HG03280 (cell line): ENCODE results near the gene UBE2D2.
"Not testable (repeated sequence)": the region's sequence is repeated elsewhere in the genome, so short reads cannot be mapped to it uniquely, and the experiment has no call there.

Source experiments
- ATAC-seq: cut with Tn5 transposase; IDR thresholded peaks from one replicate; pipeline ENCODE4 v1.9.1; 2021; ENCODE audit warnings: mild to moderate bottlenecking, moderate library complexity; ENCODE audit not compliant: unreplicated experiment

The UBE2D2 gene

DNA sequence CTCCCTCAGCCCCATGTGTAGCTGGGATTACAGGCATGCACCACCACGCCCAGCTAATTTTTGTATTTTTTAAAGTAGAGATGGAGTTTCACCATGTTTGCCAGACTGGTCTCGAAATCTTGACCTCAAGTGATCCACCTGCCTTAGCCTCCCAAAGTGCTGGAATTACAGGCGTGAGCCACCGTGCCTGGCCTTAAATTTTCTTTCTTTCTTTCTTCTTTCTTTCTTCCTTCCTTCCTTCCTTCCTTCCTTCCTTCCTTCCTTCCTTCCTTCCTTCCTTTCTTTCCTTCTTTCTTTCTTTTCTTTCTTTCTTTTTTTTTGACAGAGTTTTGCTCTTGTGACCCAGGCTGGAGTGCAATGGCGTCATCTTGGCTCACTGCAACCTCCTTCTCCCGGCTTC is 14.5 kb upstream of the UBE2D2 start:
- ATAC-seq: not testable (repeated sequence)

DNA sequence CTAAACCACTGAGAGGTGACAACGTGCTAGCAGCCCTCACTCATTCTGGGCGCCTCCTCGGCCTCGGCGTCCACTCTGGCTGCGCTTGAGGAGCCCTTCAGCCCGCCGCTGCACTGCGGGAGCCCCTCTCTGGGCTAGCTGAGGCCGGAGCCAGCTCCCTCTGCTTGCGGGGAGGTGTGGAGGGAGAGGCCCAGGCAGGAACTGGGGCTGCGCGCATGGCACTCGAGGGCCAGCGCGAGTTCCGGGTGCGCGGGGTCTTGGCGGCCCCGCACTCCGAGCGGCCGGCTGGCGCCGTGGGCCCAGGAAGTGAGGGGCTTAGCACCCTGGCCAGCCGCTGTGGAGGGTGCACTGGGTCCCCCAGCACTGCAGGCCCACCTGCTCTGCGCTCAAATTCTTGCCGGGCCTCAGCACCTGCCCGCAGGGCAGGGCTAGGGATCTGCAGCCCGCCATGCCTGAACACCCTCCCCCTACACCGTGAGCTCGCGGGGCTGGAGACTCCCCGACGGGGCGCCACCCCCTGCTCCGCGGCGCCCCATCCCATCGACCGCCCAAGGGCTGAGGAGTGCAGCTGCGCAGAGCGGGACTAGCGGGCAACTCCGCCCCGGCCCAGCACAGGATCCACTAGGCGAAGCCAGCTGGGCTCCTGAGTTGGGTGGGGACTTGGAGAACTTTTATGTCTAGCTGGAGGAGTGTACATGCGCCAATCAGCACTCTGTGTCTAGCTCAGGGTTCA is 11.8 kb upstream of the UBE2D2 start:
- no peak for ATAC-seq

DNA sequence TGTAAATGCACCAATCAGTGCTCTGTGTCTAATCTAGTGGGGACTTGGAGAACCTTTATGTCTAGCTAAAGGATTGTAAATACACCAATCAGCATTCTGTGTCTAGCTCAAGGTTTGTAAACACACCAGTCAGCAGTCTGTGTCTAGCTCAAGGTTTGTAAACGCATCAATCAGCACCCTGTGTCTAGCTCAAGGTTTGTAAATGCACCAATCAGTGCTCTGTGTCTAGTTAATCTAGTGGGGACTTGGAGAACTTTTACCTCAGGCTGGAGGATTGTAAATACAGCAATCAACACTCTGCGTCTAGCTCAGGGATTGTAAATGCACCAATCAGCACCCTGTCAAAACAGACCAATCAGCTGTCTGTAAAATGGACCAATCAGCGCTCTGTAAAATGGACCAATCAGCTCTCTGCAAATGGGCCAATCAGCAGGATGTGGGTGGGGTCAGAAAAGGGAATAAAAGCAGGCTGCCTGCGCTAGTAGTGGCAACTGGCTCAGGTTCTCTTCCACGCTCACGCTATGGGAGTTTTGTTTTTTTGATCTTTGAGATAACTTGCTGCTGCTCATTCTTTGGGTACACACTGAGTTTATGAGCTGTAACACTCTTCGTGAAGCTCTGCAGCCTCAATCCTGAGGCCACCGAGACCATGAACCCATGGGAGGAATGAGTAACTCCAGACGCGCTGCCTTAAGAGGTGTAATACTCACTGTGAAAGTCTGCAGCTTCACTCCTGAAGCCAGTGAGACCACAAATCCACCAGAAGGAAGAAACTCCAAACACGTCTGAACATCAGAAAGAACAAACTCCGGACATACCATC is 10.9 kb upstream of the UBE2D2 start:
- not testable (repeated sequence) for ATAC-seq

DNA sequence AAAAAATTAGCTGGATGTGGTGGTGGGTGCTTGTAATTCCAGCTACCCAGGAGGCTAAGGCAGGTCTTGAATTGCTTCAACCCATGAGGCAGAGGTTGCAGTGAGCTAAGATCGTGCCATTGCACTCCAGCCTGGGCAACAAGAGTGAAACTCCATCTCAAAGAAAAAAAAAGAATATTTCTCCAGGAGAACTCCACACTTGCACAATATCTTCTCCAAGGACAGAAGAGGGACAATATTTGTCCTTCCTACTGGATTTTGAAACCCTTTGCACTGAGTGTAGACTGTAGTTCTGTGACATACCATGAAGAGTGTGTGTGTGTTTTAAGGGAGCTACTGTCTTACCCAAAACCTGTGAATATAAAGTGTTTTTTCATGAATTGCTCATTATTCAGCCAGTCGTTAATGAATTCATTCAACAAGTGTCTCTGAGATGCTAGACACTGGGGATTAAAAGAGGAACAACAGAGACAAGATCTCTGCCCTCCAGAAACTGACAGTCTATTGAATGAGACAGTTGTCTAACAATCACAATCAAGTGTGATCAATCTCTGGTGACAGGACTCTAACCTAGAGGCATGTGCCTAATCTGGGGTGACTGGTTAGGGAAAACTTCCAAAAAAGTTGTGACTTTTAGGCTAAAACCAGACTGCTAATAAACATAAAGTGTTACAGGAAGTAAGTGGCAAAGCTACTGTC is 9.8 kb upstream of the UBE2D2 start:
- ATAC-seq: no peak

DNA sequence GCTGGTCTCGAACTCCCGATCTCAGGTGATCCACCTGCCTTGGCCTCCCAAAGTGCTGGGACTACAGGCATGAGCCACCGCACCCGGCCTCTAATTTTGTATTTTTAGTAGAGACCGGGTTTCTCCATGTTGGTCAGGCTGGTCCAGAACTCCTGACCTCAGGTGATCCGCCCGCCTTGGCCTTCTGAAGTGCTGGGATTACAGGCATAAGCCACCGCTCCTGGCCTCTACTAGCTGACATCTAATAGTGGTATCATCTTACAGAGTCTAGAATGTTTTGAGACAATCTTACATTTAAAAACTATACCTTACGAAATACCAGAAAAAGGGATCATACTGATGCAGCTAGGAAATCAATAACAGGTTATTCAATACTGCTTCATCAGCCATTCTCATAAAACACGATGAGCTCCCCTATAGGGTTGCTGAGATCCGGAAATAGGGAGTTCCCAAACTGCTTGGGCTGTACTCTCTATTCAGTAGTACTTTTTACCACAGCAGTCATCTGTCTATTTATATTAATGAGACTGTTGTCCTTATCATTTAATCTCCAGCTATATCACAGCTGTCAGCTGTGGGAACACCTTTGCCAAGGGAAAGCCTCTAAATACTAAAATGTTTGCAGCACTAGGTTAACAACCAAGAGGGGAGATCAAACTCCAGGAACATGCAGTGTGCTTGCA is 8.1 kb upstream of the UBE2D2 start:
- ATAC-seq: no peak

DNA sequence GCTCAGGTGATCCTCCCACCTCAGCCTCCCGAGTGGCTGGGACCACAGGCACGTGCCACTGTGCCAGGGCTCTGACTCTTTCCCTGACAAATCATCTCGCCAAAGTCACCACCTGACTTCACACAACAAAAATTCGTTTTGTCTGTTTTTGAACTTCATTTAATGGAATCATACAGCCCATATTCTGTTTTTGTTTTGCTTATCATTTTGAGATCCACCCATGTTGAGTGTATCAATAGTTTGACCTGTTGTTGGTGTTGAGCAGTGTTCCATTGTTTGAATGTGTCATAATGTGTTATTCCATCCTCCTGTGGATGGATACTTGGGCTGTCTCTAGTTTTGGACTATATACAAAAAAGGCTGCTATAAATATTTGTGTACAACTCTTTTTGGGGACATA is 6.9 kb upstream of the UBE2D2 start:
- no peak for ATAC-seq

DNA sequence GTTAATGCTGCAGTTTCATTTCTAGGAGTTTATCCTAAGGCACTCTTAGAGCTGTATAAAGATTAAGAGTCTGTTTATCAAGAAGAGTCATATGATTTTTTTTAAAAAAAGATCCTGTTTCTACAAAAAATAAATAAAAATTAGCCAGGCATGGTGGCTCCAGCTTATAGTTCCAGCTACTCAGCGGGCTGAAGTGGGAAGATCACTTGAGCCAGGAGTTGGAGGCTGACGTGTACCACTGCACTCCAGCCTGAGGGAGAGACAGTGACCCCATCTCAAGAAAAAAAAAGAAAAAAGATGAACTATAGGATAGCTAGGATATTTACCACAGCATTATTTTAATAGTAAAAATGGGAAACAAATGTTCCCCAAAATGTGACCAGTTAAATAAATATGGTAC is 3.3 kb upstream of the UBE2D2 start:
- ATAC-seq: no peak

DNA sequence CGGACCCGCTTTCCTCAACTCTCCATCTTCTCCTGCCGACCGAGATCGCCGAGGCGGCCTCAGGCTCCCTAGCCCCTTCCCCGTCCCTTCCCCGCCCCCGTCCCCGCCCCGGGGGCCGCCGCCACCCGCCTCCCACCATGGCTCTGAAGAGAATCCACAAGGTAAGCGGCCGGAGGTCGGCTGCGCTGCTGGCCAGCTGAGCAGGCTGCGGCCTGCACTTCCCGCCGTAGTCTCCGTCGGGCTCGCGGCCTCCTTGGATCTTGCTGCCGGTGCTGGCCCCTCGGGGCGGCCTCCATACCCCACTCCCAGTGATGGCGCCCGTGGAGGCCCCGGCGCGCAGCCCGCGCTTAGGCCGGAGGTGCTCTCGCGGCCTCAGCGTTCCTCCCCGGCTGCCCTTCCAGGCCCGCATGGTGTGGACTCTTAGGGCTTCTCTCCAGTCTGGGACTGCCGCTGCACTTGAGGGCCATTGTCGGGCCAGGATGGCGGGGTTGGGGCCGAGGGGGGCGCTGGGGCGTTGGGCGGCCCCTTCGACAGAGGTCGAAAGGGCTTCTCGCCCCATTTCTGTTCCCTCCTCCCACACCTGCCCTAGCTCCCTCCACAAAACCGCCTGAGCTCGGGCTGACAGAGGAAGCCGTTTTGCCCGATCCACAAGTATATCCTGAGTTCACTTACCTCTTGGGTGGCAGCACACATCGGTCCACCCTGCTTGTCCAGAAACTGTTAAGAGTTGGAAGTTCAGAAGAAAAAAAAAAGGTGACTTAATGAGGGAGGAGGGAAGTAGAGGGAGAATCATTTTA is 714 bp downstream of the UBE2D2 start:
- peak; percentile 20 for ATAC-seq

DNA sequence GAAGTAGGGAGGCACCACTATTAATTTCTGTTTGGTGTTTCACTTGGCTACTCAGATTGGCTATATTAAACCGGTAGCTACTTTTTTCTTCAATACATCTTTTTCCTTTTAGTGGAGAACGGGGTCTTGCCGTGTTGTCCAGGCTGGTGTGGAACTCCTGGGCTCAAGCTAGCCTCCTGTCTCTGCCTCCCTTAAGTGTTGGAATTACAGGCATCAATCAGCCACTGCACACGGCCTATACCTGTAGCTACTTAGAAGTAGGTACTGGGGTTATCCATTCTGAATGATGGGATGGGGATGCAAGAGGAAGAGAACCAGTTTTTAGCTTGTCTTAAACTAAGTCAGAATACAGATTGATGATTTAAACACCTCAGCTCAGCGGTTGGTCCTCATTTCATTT is 1.7 kb downstream of the UBE2D2 start:
- ATAC-seq: no peak

DNA sequence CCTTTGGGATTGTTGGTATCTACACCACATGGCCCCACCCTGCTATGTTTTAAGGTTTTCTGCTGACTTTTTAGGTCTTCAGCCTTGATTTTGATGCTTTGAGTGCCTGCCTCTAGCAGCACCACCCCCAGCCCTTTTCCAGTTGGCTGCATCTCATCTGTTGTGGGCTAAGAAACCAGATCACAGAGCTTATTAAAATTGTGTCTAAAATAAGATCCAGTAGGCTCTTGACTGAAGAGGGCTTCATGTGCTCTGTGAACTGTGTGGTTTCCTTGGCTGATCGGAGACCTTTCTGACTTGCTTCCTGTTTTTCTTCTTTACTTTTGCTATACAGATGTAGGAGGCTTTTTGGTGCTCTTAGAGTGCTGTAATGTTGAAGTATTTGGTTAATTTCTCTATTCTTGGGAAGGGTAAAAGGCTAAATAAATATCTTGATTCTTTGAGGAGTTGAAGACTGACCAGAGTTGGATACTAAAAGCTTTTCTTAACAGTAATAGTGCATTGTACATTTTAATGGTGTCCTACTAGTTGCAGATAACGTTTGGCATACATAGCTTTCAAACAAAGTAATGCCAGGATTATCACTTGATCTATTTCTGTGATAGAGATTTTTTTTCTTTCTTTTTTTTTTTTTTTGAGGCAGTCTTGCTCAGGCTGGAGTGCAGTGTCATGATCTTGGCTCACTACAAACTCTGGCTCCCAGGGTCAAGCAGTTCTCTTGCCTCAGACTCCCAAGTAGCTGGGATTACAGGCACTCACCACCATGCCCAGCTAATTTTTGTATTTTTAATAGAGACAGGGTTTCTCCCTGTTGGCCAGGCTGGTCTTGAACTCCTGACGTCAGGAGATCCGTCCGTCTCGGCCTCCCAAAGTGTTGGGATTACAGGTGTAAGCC is 4.5 kb downstream of the UBE2D2 start:
- no peak for ATAC-seq

DNA sequence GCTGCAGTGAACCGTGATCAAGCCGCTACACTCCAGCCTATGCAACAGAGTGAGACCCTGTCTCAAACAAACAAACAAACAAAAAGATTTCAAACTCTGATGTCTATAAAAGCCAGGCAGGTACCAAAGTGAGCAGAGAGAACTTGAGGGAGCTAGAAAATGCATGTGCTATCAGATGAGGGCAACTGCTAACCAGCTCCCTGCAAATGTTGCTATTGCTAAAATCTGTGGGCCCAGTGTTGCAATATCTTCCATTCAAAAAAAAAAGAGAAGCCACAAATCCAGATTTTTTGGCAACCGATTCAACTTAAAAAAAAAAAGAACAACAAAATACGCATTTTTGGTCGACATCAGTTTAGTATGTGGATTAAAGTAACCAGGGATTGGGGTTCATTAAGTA is 5.5 kb downstream of the UBE2D2 start:
- no peak for ATAC-seq

DNA sequence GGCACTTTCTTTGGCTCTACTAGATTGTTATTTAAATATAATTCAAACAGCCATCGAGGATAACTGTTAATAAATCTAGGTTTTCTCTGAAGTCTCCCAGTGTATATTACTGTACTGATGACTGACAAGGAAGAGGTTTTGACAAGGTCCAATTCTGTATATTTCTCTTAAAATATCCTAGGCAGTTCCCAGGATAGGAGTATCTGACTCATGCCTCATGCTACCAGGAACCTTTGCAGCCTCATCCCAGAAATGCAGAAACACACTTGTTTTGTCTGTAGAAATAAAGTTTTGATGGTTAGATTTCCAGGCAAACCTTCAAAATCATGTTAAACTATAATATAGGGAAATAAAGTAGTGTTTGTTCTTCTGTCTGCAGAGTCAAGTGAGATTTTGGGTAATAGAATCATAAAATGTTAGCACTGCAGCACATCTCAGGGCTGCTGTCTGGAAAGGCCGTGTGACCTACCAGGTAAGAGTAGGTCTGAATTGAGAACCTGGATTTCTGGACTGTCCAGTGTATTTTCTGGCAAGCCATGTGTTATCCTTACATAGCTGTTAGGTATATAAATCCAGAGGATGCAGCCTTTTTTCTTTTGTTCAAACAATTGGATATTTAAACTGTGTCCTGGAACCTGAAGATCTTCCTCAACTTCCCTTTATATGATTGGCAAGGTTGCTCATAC is 8.3 kb downstream of the UBE2D2 start:
- ATAC-seq: no peak

DNA sequence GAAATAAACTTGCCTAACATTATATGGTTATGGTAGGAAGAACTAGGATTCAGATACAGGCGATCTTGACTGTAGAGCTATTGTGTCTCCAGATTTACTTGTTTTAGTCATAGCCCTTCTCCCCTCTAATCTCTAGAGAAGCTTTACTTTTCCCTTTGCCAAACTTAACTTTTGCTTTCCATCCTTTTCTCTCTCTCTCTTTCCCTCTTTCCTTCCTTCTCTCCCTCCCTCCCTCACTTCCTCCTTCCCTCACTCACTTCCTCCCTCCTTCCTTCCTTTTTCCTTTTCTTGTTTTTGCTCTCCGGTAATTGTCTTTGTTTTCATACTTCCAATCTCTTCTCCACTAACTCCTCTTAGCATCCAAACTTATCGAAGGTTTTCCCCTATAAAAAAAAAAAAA is 10.4 kb downstream of the UBE2D2 start:
- no peak for ATAC-seq

DNA sequence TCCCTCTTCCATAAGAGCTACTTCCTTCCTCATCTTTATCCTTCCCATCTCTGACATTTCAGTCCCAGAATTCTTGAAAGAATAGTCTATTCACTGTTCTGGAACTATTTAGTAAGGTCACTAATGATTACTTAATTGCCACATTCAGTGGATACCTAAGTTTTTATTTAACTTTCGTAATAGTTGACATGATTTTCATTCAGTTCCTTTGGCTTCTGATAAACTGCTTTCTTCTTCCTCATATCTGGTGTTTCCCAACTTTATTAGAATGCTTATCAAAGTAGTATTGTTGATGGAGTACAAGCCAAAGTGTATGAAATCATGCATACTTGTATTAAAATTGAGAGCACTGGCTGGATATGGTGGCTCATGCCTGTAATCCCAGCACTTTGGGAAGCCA is 10.8 kb downstream of the UBE2D2 start:
- no peak for ATAC-seq

DNA sequence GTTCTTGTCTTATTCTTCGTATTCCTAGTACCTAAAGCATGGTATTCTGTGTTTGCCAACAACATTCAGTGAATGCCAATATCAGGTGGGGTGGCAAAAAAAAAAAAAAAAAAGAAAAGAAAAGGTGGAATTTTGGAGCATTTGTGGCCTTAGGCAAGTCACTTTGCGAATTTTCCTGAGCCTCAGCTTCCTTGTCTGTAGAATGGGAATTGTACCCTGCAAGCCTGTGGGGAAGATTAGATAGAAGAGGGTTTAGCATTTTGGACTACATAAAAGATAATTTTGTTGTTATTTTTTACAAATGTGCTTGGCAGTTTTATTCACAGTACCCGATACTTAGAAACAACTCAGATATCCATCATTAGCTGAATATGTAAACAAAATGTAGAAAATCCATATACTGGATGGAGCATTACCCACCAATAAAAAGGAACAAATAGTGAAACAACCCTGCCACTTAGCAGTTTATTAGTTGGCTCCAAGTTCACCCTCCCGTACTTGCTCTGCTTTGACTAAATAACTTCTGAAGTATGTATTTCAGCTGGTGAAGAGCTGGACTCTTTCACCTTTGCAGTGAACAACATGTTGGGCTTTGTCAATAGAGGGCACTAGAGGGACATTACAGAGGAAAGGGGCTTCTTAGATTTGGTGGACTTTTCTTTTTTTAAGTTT is 13.6 kb downstream of the UBE2D2 start:
- no peak for ATAC-seq

DNA sequence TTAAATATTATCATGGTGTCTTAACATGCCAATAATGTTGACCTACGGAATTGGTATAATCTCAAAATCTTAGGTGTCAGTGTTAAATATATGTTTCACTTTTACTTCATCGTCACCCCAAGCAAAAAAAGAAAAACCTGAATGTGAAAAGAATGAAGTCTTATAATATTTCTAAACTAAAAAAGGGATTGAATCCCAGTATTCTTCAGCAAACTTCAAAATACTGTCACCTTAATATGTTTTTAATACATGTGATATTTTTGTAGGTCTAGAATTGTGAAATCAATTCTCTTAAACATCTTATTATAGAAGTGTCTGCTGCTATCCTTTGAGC is 14.1 kb downstream of the UBE2D2 start:
- no peak for ATAC-seq

DNA sequence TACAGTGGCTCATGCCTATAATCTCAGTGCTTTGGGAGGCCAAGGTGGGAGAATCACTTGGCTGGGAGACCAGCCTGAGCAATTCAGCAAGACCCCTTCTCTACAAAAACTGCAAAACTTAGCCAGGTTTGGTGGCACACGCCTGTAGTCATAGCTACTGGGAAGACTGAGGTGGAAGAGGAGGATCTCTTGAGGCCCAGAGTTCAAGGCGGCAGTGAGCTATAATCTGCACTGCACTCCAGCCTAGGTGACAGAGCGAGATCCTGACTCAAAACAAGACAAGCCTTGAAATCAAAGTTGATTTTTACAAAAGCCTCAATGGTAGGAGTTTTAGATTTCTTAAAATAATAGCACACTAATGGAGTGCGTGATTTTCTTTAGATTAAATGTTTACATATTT is 14.6 kb downstream of the UBE2D2 start:
- ATAC-seq: no peak

DNA sequence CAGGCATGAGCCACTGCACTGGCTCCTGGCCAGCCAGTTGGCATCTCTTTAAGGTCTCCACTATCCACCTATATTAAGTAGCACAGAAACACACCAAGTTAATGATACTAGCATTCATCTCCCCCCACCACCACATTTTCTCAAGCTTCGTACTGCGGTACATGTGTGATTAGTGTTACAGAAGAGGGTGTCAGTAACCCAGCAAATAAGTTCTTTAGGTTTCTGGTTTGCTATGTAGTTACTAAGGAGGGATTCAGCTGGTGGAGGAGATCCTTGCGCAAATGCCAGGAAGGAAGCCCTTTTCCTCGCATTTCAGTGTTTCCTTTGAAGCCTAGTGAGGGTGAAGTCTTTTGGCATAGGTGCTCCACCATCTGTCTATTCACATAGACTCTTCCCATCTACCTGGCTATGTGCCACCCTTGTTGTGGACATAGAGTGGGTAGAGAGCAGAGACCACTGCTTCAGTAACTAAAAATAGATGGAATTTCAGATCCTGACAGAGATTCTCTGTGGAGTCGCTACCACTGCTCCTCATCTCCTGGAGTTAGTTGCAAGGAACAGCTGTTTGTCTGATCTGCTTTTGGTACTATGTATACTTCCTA is 16.7 kb downstream of the UBE2D2 start:
- ATAC-seq: no peak
